ENCODE results near the gene ST6GALNAC3.

ST6GALNAC3 gene

GRCh38 chr1:76144247-76144646, 69.7 kb downstream of the ST6GALNAC3 start:
- DNase-seq (ENCODE audit: low read depth) = no peak

GRCh38 chr1:76145332-76145731, 70.8 kb downstream of the ST6GALNAC3 start:
- no peak for DNase-seq (ENCODE audit: low read depth)

GRCh38 chr1:76146184-76146583, 71.6 kb downstream of the ST6GALNAC3 start:
- DNase-seq (ENCODE audit: low read depth) = no peak

- no peak for DNase-seq (ENCODE audit: low read depth)
Observed at GRCh38 chr1:76147917-76148316, 73.4 kb downstream of the ST6GALNAC3 start.

GRCh38 chr1:76148460-76148859, 73.9 kb downstream of the ST6GALNAC3 start:
- DNase-seq (ENCODE audit: low read depth) = no peak

- no peak for DNase-seq (ENCODE audit: low read depth)
Observed at GRCh38 chr1:76153841-76154205, 79.3 kb downstream of the ST6GALNAC3 start.

GRCh38 chr1:76154206-76154956, 79.8 kb downstream of the ST6GALNAC3 start:
- DNase-seq (ENCODE audit: low read depth) = peak; percentile 70

GRCh38 chr1:76156987-76157386, 82.4 kb downstream of the ST6GALNAC3 start:
- DNase-seq (ENCODE audit: low read depth) = no peak

- no peak for DNase-seq (ENCODE audit: low read depth)
Observed at GRCh38 chr1:76158126-76158525, 83.6 kb downstream of the ST6GALNAC3 start.

- DNase-seq (ENCODE audit: low read depth) = no peak
Observed at GRCh38 chr1:76160225-76160624, 85.7 kb downstream of the ST6GALNAC3 start.

- DNase-seq (ENCODE audit: low read depth) = no peak
Observed at GRCh38 chr1:76161451-76161850, 86.9 kb downstream of the ST6GALNAC3 start.

- DNase-seq (ENCODE audit: low read depth) = no peak
Observed at GRCh38 chr1:76162254-76162653, 87.7 kb downstream of the ST6GALNAC3 start.

GRCh38 chr1:76164165-76164564, 89.6 kb downstream of the ST6GALNAC3 start:
- DNase-seq (ENCODE audit: low read depth) = no peak

GRCh38 chr1:76170084-76170483, 95.5 kb downstream of the ST6GALNAC3 start:
- DNase-seq (ENCODE audit: low read depth) = no peak

GRCh38 chr1:76170513-76170912, 96.0 kb downstream of the ST6GALNAC3 start:
- DNase-seq (ENCODE audit: low read depth) = no peak

GRCh38 chr1:76176000-76176399, 101.5 kb downstream of the ST6GALNAC3 start:
- no peak for DNase-seq (ENCODE audit: low read depth)

- DNase-seq (ENCODE audit: low read depth) = no peak
Observed at GRCh38 chr1:76177615-76178014, 103.1 kb downstream of the ST6GALNAC3 start.

- DNase-seq (ENCODE audit: low read depth) = no peak
Observed at GRCh38 chr1:76179219-76179698, 104.7 kb downstream of the ST6GALNAC3 start.

- DNase-seq (ENCODE audit: low read depth) = no peak
Observed at GRCh38 chr1:76185207-76185606, 110.7 kb downstream of the ST6GALNAC3 start.

GRCh38 chr1:76186554-76187170, 112.1 kb downstream of the ST6GALNAC3 start:
- no peak for DNase-seq (ENCODE audit: low read depth)

GRCh38 chr1:76187436-76187835, 112.9 kb downstream of the ST6GALNAC3 start:
- DNase-seq (ENCODE audit: low read depth) = no peak

- no peak for DNase-seq (ENCODE audit: low read depth)
Observed at GRCh38 chr1:76189310-76189709, 114.8 kb downstream of the ST6GALNAC3 start.

GRCh38 chr1:76190749-76191424, 116.3 kb downstream of the ST6GALNAC3 start:
- DNase-seq (ENCODE audit: low read depth) = no peak

Measured in EH (cell line).